GM23338 (cell line): ENCODE data around the gene EHD3. TPM values are rescaled to one million over a fixed set of nuclear protein-coding genes. Genes with fewer than 3 reads are reported as not detected.

Experiments used
- ATAC-seq: fragments of 200-7000 bp; cut with Tn5 transposase; 3 replicates; pipeline ENCODE4 v1.9.1; 2020
- DNase-seq: peaks from one replicate; pipeline ENCODE4 v3.0.0-alpha.2; 2015; ENCODE audit warnings: low spot score
- H2AFZ ChIP-seq: fragments of 200-600 bp; sonication (generic); 2 replicates; pipeline ENCODE4 v1.8.0; 2016; ENCODE audit warnings: antibody characterized with exemption, mild to moderate bottlenecking, moderate library complexity
- H3F3A ChIP-seq: fragments of 200-600 bp; sonication (generic); replicated peaks from 2 replicates; pipeline ENCODE4 v1.8.0; 2017; ENCODE audit warnings: antibody characterized with exemption, mixed run types, low read depth
- H3K27ac ChIP-seq: fragments of 200-600 bp; sonication (generic); 2 replicates; pipeline ENCODE4 v1.6.1; 2016; ENCODE audit warnings: low read depth
- H3K27me3 ChIP-seq: fragments of 200-600 bp; sonication (generic); 2 replicates; pipeline ENCODE4 v1.8.0; 2016; ENCODE audit warnings: mild to moderate bottlenecking, mixed run types, moderate library complexity; ENCODE audit not compliant: insufficient read depth
- H3K36me3 ChIP-seq: fragments of 200-600 bp; sonication (generic); 2 replicates; pipeline ENCODE4 v1.8.0; 2016; ENCODE audit warnings: mild to moderate bottlenecking; ENCODE audit not compliant: insufficient read depth
- H3K4me1 ChIP-seq: fragments of 200-600 bp; sonication (generic); 2 replicates; pipeline ENCODE4 v1.8.0; 2016; ENCODE audit warnings: mild to moderate bottlenecking, moderate library complexity; ENCODE audit not compliant: insufficient read depth
- H3K4me2 ChIP-seq: fragments of 200-600 bp; sonication (generic); 2 replicates; pipeline ENCODE4 v1.7.1; 2017; ENCODE audit warnings: mixed run types
- H3K4me3 ChIP-seq: fragments of 200-600 bp; sonication (generic); 2 replicates; pipeline ENCODE4 v1.6.1; 2016; ENCODE audit warnings: mixed run types
- H3K79me2 ChIP-seq: fragments of 200-600 bp; sonication (generic); replicated peaks from 2 replicates; pipeline ENCODE4 v1.8.0; 2017; ENCODE audit warnings: mild to moderate bottlenecking; ENCODE audit not compliant: insufficient read depth
- H3K9me2 ChIP-seq: fragments of 200-600 bp; sonication (generic); 2 replicates; pipeline ENCODE4 v1.8.0; 2017; ENCODE audit not compliant: insufficient read depth
- H4K20me1 ChIP-seq: fragments of 200-600 bp; sonication (generic); replicated peaks from 2 replicates; pipeline ENCODE4 v1.8.0; 2017; ENCODE audit warnings: mild to moderate bottlenecking; ENCODE audit not compliant: insufficient read depth
- H3K27ac Mint-ChIP-seq: 2 replicates; pipeline ENCODE4 v1.8.0; 2020; ENCODE audit warnings: inconsistent platforms, mild to moderate bottlenecking, moderate library complexity, mixed read lengths
- H3K27me3 Mint-ChIP-seq: 3 replicates; pipeline ENCODE4 v1.8.0; 2022; ENCODE audit warnings: low read depth, mild to moderate bottlenecking, moderate library complexity, mixed read lengths, inconsistent platforms; ENCODE audit not compliant: insufficient read depth, poor library complexity
- H3K36me3 Mint-ChIP-seq: 3 replicates; pipeline ENCODE4 v1.8.0; 2021; ENCODE audit warnings: low read depth, mild to moderate bottlenecking, inconsistent platforms, moderate library complexity, mixed read lengths
- H3K4me1 Mint-ChIP-seq: 3 replicates; pipeline ENCODE4 v1.8.0; 2020; ENCODE audit warnings: mild to moderate bottlenecking, inconsistent platforms, mixed read lengths
- H3K4me3 Mint-ChIP-seq: 3 replicates; pipeline ENCODE4 v1.8.0; 2021; ENCODE audit warnings: moderate library complexity, mild to moderate bottlenecking, inconsistent platforms, mixed read lengths
- H3K9me3 Mint-ChIP-seq: 3 replicates; pipeline ENCODE4 v1.8.0; 2020; ENCODE audit warnings: moderate library complexity, mild to moderate bottlenecking, inconsistent platforms, mixed read lengths
- EZH2 ChIP-seq: fragments of 200-600 bp; sonication (generic); IDR thresholded peaks from one replicate; pipeline ENCODE4 v1.8.0; 2017; ENCODE audit warnings: antibody characterized with exemption, mild to moderate bottlenecking, low read depth; ENCODE audit not compliant: unreplicated experiment
- EZH2phosphoT487 ChIP-seq: fragments of 200-600 bp; sonication (generic); IDR thresholded peaks from one replicate; pipeline ENCODE4 v1.8.1; 2018; ENCODE audit warnings: antibody characterized with exemption; ENCODE audit not compliant: unreplicated experiment
- POLR2AphosphoS5 ChIP-seq: IDR thresholded peaks from 2 replicates; pipeline ENCODE4 v1.6.1; 2016; ENCODE audit warnings: antibody characterized with exemption, low read depth
- polyA plus RNA-seq: library from polyadenylated mRNA; unstranded; fragments of >200 nt; fragmentation: Nextera tagmentation; extraction: Ambion mirVana; gene quantifications from 2 replicates; pipeline ENCODE4 v1.2.1, GENCODE V29; 2016
- total RNA-seq: library from RNA; depleted of rRNA; stranded (reverse); fragments of >200 nt; shearing (Covaris generic); gene quantifications from 2 replicates; pipeline ENCODE4 v1.2.3, GENCODE V29; 2014
- TF ChIP-seq, protein P1 (sequence below): fragments of 250-450 bp; sonication (Bioruptor Pico); IDR thresholded peaks from 2 replicates; pipeline ENCODE4 v1.5.0; 2020; ENCODE audit warnings: mild to moderate bottlenecking, moderate library complexity
- TF ChIP-seq, protein P2 (sequence below), 2 experiments: fragments of 200-600 bp in 1 of 2; sonication (generic) in 1 of 2; conservative IDR thresholded peaks; 2 replicates each; pipeline versions ENCODE4 v1.5.1 to v1.6.1; 2016 to 2017; ENCODE audit warnings: antibody characterized with exemption in 2 of 2, low read depth in 2 of 2, mild to moderate bottlenecking in 2 of 2, moderate library complexity in 1 of 2

EHD3 gene
- total and polyA plus RNA-seq, 2 experiments from 2014 or later, result 3.3 to 12.6 TPM

DNA sequence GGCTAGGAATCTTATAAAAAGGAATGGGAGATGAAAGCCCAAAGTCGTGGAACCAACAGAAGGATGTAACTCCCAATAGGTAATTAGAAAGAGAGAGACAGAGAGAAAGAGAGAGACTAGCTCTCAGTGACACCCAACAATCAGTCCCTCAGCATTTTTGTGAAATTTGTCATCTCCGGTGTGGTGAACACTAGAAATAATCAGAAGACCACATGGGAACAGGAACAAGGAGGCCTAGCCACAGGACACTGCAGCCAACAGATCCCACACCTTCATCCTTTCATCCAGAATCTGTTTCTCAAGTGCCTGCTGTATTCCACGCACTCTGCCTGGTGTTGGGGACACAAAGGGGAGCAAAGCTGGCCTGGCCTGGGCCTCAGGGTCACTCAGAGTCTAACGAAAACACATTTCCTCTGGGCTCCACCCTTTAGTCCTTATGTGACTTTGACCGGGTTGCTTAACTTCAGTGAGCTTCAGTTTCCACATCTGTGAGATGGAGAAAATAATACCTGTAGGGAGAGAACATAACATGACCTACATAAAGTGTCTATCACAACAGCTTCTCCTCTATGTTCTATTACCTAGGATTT lies 53.1 kb downstream of the EHD3 start (continued):
- TF ChIP-seq, protein P1, sequence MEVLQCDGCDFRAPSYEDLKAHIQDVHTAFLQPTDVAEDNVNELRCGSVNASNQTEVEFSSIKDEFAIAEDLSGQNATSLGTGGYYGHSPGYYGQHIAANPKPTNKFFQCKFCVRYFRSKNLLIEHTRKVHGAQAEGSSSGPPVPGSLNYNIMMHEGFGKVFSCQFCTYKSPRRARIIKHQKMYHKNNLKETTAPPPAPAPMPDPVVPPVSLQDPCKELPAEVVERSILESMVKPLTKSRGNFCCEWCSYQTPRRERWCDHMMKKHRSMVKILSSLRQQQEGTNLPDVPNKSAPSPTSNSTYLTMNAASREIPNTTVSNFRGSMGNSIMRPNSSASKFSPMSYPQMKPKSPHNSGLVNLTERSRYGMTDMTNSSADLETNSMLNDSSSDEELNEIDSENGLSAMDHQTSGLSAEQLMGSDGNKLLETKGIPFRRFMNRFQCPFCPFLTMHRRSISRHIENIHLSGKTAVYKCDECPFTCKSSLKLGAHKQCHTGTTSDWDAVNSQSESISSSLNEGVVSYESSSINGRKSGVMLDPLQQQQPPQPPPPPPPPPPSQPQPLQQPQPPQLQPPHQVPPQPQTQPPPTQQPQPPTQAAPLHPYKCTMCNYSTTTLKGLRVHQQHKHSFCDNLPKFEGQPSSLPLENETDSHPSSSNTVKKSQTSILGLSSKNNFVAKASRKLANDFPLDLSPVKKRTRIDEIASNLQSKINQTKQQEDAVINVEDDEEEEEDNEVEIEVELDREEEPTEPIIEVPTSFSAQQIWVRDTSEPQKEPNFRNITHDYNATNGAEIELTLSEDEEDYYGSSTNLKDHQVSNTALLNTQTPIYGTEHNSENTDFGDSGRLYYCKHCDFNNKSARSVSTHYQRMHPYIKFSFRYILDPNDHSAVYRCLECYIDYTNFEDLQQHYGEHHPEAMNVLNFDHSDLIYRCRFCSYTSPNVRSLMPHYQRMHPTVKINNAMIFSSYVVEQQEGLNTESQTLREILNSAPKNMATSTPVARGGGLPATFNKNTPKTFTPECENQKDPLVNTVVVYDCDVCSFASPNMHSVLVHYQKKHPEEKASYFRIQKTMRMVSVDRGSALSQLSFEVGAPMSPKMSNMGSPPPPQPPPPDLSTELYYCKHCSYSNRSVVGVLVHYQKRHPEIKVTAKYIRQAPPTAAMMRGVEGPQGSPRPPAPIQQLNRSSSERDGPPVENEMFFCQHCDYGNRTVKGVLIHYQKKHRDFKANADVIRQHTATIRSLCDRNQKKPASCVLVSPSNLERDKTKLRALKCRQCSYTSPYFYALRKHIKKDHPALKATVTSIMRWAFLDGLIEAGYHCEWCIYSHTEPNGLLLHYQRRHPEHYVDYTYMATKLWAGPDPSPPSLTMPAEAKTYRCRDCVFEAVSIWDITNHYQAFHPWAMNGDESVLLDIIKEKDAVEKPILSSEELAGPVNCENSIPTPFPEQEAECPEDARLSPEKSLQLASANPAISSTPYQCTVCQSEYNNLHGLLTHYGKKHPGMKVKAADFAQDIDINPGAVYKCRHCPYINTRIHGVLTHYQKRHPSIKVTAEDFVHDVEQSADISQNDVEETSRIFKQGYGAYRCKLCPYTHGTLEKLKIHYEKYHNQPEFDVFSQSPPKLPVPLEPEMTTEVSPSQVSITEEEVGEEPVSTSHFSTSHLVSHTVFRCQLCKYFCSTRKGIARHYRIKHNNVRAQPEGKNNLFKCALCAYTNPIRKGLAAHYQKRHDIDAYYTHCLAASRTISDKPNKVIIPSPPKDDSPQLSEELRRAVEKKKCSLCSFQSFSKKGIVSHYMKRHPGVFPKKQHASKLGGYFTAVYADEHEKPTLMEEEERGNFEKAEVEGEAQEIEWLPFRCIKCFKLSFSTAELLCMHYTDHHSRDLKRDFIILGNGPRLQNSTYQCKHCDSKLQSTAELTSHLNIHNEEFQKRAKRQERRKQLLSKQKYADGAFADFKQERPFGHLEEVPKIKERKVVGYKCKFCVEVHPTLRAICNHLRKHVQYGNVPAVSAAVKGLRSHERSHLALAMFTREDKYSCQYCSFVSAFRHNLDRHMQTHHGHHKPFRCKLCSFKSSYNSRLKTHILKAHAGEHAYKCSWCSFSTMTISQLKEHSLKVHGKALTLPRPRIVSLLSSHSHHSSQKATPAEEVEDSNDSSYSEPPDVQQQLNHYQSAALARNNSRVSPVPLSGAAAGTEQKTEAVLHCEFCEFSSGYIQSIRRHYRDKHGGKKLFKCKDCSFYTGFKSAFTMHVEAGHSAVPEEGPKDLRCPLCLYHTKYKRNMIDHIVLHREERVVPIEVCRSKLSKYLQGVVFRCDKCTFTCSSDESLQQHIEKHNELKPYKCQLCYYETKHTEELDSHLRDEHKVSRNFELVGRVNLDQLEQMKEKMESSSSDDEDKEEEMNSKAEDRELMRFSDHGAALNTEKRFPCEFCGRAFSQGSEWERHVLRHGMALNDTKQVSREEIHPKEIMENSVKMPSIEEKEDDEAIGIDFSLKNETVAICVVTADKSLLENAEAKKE, result no peak

- no peak overlapping the region for H3K4me2 ChIP-seq
- H3K27me3 ChIP-seq, result no peaks in the 10 kb centered on the region
- Mint-ChIP-seq H3K36me3 (no peaks in the 10 kb centered on the region), H3K4me3 (no peak overlapping the region), H3K4me1 (peaks cover 10% of the 10 kb centered on the region), H3K27ac (no peak overlapping the region), H3K9me3 (no peaks in the 10 kb centered on the region; the same call in 2 of the 3 replicates), H3K27me3 (peaks cover 2% of the 10 kb centered on the region)
- H3K4me1 ChIP-seq, result peaks cover 3% of the 10 kb centered on the region; the same call in 1 of the 2 replicates
- DNase-seq, result no peak
- no peak overlapping the region for H2AFZ ChIP-seq
- ATAC-seq, result no peak
- H3K79me2 ChIP-seq, result no peaks in the 10 kb centered on the region
- H3K4me3 ChIP-seq, result no peak overlapping the region
- no peak overlapping the region for H3K27ac ChIP-seq
- peaks cover 11% of the 10 kb centered on the region; the same call in 1 of the 2 replicates for H3K9me2 ChIP-seq
- H4K20me1 ChIP-seq, result no peaks in the 10 kb centered on the region
- no peaks in the 10 kb centered on the region for H3F3A ChIP-seq
- H3K36me3 ChIP-seq, result no peaks in the 10 kb centered on the region
- TF ChIP-seq EZH2phosphoT487 (no peak), EZH2 (no peak), POLR2AphosphoS5 (no peak)
- TF ChIP-seq, protein P1, result no peak
- TF ChIP-seq, protein P2, sequence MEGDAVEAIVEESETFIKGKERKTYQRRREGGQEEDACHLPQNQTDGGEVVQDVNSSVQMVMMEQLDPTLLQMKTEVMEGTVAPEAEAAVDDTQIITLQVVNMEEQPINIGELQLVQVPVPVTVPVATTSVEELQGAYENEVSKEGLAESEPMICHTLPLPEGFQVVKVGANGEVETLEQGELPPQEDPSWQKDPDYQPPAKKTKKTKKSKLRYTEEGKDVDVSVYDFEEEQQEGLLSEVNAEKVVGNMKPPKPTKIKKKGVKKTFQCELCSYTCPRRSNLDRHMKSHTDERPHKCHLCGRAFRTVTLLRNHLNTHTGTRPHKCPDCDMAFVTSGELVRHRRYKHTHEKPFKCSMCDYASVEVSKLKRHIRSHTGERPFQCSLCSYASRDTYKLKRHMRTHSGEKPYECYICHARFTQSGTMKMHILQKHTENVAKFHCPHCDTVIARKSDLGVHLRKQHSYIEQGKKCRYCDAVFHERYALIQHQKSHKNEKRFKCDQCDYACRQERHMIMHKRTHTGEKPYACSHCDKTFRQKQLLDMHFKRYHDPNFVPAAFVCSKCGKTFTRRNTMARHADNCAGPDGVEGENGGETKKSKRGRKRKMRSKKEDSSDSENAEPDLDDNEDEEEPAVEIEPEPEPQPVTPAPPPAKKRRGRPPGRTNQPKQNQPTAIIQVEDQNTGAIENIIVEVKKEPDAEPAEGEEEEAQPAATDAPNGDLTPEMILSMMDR (conservative IDR thresholded peaks at IDR 0.05; ENCODE audit: low read depth in 2 of 2), result no peak
Measured at GRCh38 chr2:31287654-31288053, 53.7 kb downstream of the EHD3 start.
